Activated CD8-positive, alpha-beta memory T cell treated with anti-CD3 and anti-CD28 coated beads, Interleukin-2, amount 50 U/mL, for 24 hours (primary cell): Measurements from ENCODE around the gene PAK6.
A peak's percentile ranks its signal among the peaks of the same experiment; 100 is the strongest.

ENCODE experiments used
- DNase-seq: peaks from one replicate; pipeline ENCODE4 v3.0.0-alpha.2; 2020; ENCODE audit errors: extremely low read depth

PAK6 gene

GRCh38 chr15:40292246-40292645 is 53.4 kb downstream of the PAK6 start:
- no peak for DNase-seq

- no peak for DNase-seq
These were observed 54.1 kb downstream of the PAK6 start for GRCh38 chr15:40293006-40293405.

GRCh38 chr15:40293905-40294895 is 55.3 kb downstream of the PAK6 start:
- DNase-seq, result no peak

GRCh38 chr15:40295297-40295696 is 56.4 kb downstream of the PAK6 start:
- no peak for DNase-seq

GRCh38 chr15:40295877-40296560 is 57.2 kb downstream of the PAK6 start:
- DNase-seq, result no peak

GRCh38 chr15:40296561-40297230 is 57.8 kb downstream of the PAK6 start:
- DNase-seq, result no peak

GRCh38 chr15:40297356-40297755 is 58.5 kb downstream of the PAK6 start:
- no peak for DNase-seq

- no peak for DNase-seq
These were observed 59.5 kb downstream of the PAK6 start for GRCh38 chr15:40298216-40298935.

GRCh38 chr15:40300367-40300766 is 61.5 kb downstream of the PAK6 start:
- DNase-seq, result no peak

GRCh38 chr15:40300771-40301170 is 61.9 kb downstream of the PAK6 start:
- DNase-seq, result no peak

GRCh38 chr15:40301467-40302179 is 62.8 kb downstream of the PAK6 start:
- DNase-seq, result no peak

GRCh38 chr15:40302288-40302886 is 63.5 kb downstream of the PAK6 start:
- DNase-seq, result no peak

GRCh38 chr15:40302981-40303380 is 64.1 kb downstream of the PAK6 start:
- DNase-seq, result no peak

GRCh38 chr15:40303576-40303975 is 64.7 kb downstream of the PAK6 start:
- no peak for DNase-seq

- no peak for DNase-seq
These were observed 66.4 kb downstream of the PAK6 start for GRCh38 chr15:40305281-40305680.

- no peak for DNase-seq
These were observed 67.5 kb downstream of the PAK6 start for GRCh38 chr15:40306371-40306770.

GRCh38 chr15:40306908-40307307 is 68.0 kb downstream of the PAK6 start:
- DNase-seq, result no peak

GRCh38 chr15:40307421-40308211 is 68.8 kb downstream of the PAK6 start, which contains the start of gene PLCB2:
TSS of gene PLCB2 (minus strand) at chr15:40307935. CDS start at chr15:40307672, 263 bp downstream.
- DNase-seq, result peak; percentile 26

- DNase-seq, result no peak
These were observed 70.5 kb downstream of the PAK6 start for GRCh38 chr15:40309344-40309862.
